ENCODE data around the gene MTHFD1L.

DNA sequence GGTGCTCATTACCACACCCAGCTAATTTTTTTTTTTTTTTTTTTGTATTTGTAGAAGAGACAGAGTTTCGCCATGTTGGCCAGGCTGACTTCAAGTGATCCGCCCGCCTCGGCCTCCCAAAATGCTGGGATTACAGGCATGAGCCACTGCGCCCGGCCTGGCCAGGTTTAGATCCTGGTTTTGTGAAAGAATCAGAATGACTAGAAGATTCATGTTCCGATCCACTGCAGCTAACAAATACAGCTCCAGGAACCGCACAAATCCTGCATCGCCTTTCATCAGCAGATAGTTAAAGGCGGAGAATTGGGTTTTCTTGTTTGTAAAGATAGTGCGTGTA is 223.1 kb downstream of the MTHFD1L start:
- TF ChIP-seq, protein P1, sequence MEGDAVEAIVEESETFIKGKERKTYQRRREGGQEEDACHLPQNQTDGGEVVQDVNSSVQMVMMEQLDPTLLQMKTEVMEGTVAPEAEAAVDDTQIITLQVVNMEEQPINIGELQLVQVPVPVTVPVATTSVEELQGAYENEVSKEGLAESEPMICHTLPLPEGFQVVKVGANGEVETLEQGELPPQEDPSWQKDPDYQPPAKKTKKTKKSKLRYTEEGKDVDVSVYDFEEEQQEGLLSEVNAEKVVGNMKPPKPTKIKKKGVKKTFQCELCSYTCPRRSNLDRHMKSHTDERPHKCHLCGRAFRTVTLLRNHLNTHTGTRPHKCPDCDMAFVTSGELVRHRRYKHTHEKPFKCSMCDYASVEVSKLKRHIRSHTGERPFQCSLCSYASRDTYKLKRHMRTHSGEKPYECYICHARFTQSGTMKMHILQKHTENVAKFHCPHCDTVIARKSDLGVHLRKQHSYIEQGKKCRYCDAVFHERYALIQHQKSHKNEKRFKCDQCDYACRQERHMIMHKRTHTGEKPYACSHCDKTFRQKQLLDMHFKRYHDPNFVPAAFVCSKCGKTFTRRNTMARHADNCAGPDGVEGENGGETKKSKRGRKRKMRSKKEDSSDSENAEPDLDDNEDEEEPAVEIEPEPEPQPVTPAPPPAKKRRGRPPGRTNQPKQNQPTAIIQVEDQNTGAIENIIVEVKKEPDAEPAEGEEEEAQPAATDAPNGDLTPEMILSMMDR (IDR thresholded peaks at IDR 0.05), result no peak
- TF ChIP-seq POLR2AphosphoS5 (IDR thresholded peaks at IDR 0.05), result no peak
- no peak for TF ChIP-seq POLR2A (IDR thresholded peaks at IDR 0.05; ENCODE audit: low read depth)
- TF ChIP-seq EP300 (IDR thresholded peaks at IDR 0.05), result no peak
